Spleen (tissue), 11 donors: ENCODE measurements around the gene TRERF1. TPM values are rescaled to one million over a fixed set of nuclear protein-coding genes. Genes with fewer than 3 reads are reported as not detected.

Experiments used
- DNase-seq: peaks from one replicate; pipeline ENCODE4 v3.0.0-alpha.2; 2020
- H3K27ac ChIP-seq, 8 donors: fragments of 200-600 bp; sonication (generic) in 7 of 8; 1 replicate in 4 of 8; 2 replicates in 4 of 8; pipeline versions ENCODE4 v1.5.0 to v1.8.0; 2016 to 2021; ENCODE audit warnings: inconsistent platforms in 4 of 8, mild to moderate bottlenecking in 4 of 8, moderate library complexity in 1 of 8
- H3K27me3 ChIP-seq, 7 donors: fragments of 200-600 bp; sonication (generic) in 6 of 7; replicated peaks in 1 of 7; 1 replicate in 4 of 7; 2 replicates in 3 of 7; pipeline versions ENCODE4 v1.5.0 to v1.8.0; 2016 to 2021; ENCODE audit warnings: inconsistent platforms in 3 of 7, mild to moderate bottlenecking in 1 of 7
- H3K36me3 ChIP-seq, 6 donors: fragments of 200-600 bp; sonication (generic) in 5 of 6; 1 replicate in 4 of 6; 2 replicates in 2 of 6; pipeline versions ENCODE4 v1.5.0 to v1.8.0; 2016 to 2021; ENCODE audit warnings: inconsistent platforms in 2 of 6
- H3K4me1 ChIP-seq, 6 donors: fragments of 200-600 bp; sonication (generic) in 5 of 6; 1 replicate in 3 of 6; 2 replicates in 3 of 6; pipeline versions ENCODE4 v1.5.0 to v1.8.0; 2016 to 2021; ENCODE audit warnings: inconsistent platforms in 3 of 6
- H3K4me3 ChIP-seq, 8 donors: fragments of 200-600 bp; sonication (generic) in 7 of 8; 1 replicate in 4 of 8; 2 replicates in 4 of 8; pipeline versions ENCODE4 v1.5.0 to v1.8.0; 2016 to 2021; ENCODE audit warnings: inconsistent platforms in 4 of 8, mild to moderate bottlenecking in 4 of 8, moderate library complexity in 2 of 8
- H3K9me3 ChIP-seq, 8 donors: fragments of 200-600 bp; sonication (generic) in 7 of 8; 1 replicate in 4 of 8; 2 replicates in 4 of 8; pipeline versions ENCODE4 v1.5.0 to v1.8.0; 2016 to 2021; ENCODE audit warnings: inconsistent platforms in 4 of 8
- CTCF ChIP-seq, 11 experiments: fragments of 200-600 bp in 7 of 11; fragments of 450-650 bp in 4 of 11; sonication (generic) in 4 of 11; IDR thresholded peaks in 8 of 11; conservative IDR thresholded peaks in 3 of 11; 1 replicate in 7 of 11; 2 replicates in 4 of 11; pipeline versions ENCODE4 v1.4.0 to v1.8.0; 2016 to 2021; ENCODE audit warnings: antibody characterized with exemption in 11 of 11, inconsistent platforms in 4 of 11, mild to moderate bottlenecking in 1 of 11
- POLR2A ChIP-seq, 3 donors: fragments of 450-650 bp; IDR thresholded peaks; one replicate each; pipeline ENCODE4 v1.5.1; 2017; ENCODE audit warnings: antibody characterized with exemption in 3 of 3, mild to moderate bottlenecking in 1 of 3
- POLR2AphosphoS5 ChIP-seq, 3 donors: sonication (generic); formaldehyde crosslinking; IDR thresholded peaks; one replicate each; pipeline ENCODE4 v1.5.1; 2017; ENCODE audit warnings: antibody characterized with exemption in 3 of 3
- WGBS, 5 donors: extraction: QIAGEN DNeasy Blood & Tissue Kit in 3 of 5; methylation state at CpG; one replicate each; pipeline versions ENCODE4 v1.1.5 to v1.1.7; 2013 to 2018; 5-methylcytosine and 5-hydroxymethylcytosine counted together
- intact Hi-C: fragments of 100-400 bp; cut with DNase I; formaldehyde crosslinking; loops from one replicate; pipeline ENCODE4 v1.15.0; 2023; ENCODE audit warnings: low total_unique reads
- polyA plus RNA-seq, 3 donors: library from polyadenylated mRNA; stranded (reverse); fragments of 200-250 nt; gene quantifications; one replicate each; pipeline ENCODE4 v1.2.1, GENCODE V29; 2013
- total RNA-seq, 7 donors: library from RNA; depleted of rRNA in 3 of 7; stranded (reverse); fragments of >200 nt in 3 of 7; fragmentation: NEBNext Ultra II Directional in 4 of 7; extraction: Animal tissue kit (Norgen Biotek cat#: 25700) in 4 of 7; gene quantifications; one replicate each; pipeline versions ENCODE4 v1.1.0 to v1.2.1, GENCODE V29; 2016 to 2021
- donor health status: healthy with polysubstance abuse.
- donor health status: DM: no; HTN: no; CAD: no; lungs with moderate emphysema.
- donor health status: DM: no; HTN: no; CAD: no.
- donor health status: Bipolar disorder and iron deficiency.
- donor health status: healthy.
- donor health status: DM: no; HTN: no; CAD: no.
- donor health status: DM: yes; HTN: yes; CAD: no.

TRERF1 gene
- total and polyA plus RNA-seq, 10 donors, result 1.5 to 16.9 (median 12.4) TPM

GRCh38 chr6:42179261-42179944 lies 272.3 kb downstream of the TRERF1 start:
- Histone ChIP-seq H3K4me3 (no peak overlapping the region), H3K4me1 (peaks cover 0 to 7% (median 0%) of the 10 kb centered on the region in 6 donors), H3K9me3 (no peaks in the 10 kb centered on the region), H3K36me3 (no peaks in the 10 kb centered on the region), H3K27ac (no peak overlapping the region), H3K27me3 (peaks cover 0 to 23% (median 14%) of the 10 kb centered on the region in 7 donors)
- TF ChIP-seq CTCF (IDR thresholded peaks at IDR 0.05 in 8 of 11, conservative IDR thresholded peaks at IDR 0.05 in 3 of 11), result no peak
- no peak for TF ChIP-seq POLR2A (IDR thresholded peaks at IDR 0.05)
- no peak for TF ChIP-seq POLR2AphosphoS5 (IDR thresholded peaks at IDR 0.05)
- WGBS, 5 donors, result 91 to 93% (median 92%) methylated on average over 17 to 20 of the region's 20 CpGs
- intact Hi-C loops, result no loop called here
- DNase-seq, result no peak

DNA sequence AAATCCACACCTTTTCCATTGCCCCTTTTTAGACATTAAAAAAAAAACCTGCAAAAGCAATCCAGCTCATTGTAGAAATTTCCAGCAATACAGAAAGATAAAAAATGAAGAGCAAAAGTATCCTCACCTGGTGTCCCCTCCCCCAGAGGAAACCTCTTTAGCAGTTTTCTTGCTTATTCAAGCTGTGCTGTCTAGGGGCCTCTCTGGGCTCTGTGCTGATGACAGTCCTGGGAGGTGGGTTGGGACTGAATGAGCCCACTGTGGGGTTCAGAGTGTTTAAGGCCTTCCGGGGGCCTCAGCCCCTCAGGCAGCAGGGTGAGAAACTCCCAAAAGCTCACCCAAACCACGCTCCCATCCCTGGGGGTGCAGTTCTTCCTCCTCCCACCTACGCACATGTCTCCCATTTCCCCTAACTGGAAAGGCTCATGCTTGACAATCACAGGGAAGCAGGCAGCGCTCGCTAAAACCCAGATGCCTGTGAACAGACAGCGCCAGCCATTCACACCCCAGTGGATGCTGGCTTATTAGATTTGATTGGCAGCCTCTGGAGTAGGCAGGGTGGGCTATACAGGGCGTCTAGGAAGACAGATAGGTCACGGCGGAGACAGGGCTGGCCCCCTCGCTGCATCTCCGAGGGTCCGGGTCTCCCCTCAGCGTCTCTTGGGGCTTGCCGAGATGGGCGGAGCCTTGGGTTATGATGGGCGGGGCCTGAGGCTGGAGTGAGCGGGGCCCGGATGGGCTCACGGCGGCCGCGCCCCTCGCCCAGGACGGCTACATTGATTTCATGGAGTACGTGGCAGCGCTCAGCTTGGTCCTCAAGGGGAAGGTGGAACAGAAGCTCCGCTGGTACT lies 274.0 kb downstream of the TRERF1 start:
- Histone ChIP-seq H3K27me3 (peaks cover 0 to 23% (median 14%) of the 10 kb centered on the region in 7 donors), H3K36me3 (no peaks in the 10 kb centered on the region), H3K9me3 (no peaks in the 10 kb centered on the region), H3K4me1 (peaks cover 0 to 7% (median 0%) of the 10 kb centered on the region in 6 donors), H3K27ac (no peak overlapping the region), H3K4me3 (peak overlapping the region in 1 of 8 donors; percentile 22)
- DNase-seq, result no peak
- WGBS, 5 donors, result 21 to 60% (median 29%) methylated on average over 8 to 27 of the region's 27 CpGs
- intact Hi-C loops, result no loop called here
- no peak for TF ChIP-seq POLR2A (IDR thresholded peaks at IDR 0.05)

GRCh38 chr6:42176981-42177380 lies 274.7 kb downstream of the TRERF1 start:
- Histone ChIP-seq H3K36me3 (no peaks in the 10 kb centered on the region), H3K27me3 (peaks cover 0 to 23% (median 14%) of the 10 kb centered on the region in 7 donors), H3K27ac (no peak overlapping the region), H3K4me1 (peaks cover 0 to 7% (median 0%) of the 10 kb centered on the region in 6 donors), H3K4me3 (no peak overlapping the region), H3K9me3 (no peaks in the 10 kb centered on the region)
- no peak for DNase-seq
- no peak for TF ChIP-seq POLR2AphosphoS5 (IDR thresholded peaks at IDR 0.05)
- TF ChIP-seq CTCF (IDR thresholded peaks at IDR 0.05 in 8 of 11, conservative IDR thresholded peaks at IDR 0.05 in 3 of 11), result no peak
- TF ChIP-seq POLR2A (IDR thresholded peaks at IDR 0.05), result no peak
- intact Hi-C loops, result no loop called here

- Histone ChIP-seq H3K4me1 (peaks cover 0 to 7% (median 0%) of the 10 kb centered on the region in 6 donors), H3K27ac (no peak overlapping the region), H3K4me3 (no peak overlapping the region), H3K27me3 (peaks cover 0 to 23% (median 14%) of the 10 kb centered on the region in 7 donors), H3K9me3 (no peaks in the 10 kb centered on the region), H3K36me3 (no peaks in the 10 kb centered on the region)
- intact Hi-C loops, result no loop called here
- 75 to 81% (median 78%) methylated on average over 5 of the region's 5 CpGs for WGBS, 5 donors
- TF ChIP-seq POLR2AphosphoS5 (IDR thresholded peaks at IDR 0.05) (no peak), POLR2A (IDR thresholded peaks at IDR 0.05) (no peak), CTCF (IDR thresholded peaks at IDR 0.05 in 8 of 11, conservative IDR thresholded peaks at IDR 0.05 in 3 of 11) (no peak)
- DNase-seq, result no peak
Observed at GRCh38 chr6:42175860-42176259, 275.9 kb downstream of the TRERF1 start.

Other genes starting within 250 kb of the TRERF1 start
- 10 to 100 TPM; 25.1 to 32.3 (median 27.7) TPM for gene MRPS10, start 234.1 kb downstream of the TRERF1 start, total RNA-seq
- 10 to 100 TPM; 17.2 to 26.1 (median 18.0) TPM for gene MRPS10, start 234.1 kb downstream of the TRERF1 start, polyA plus RNA-seq
- 10 to 100 TPM; 41.6 to 51.8 (median 46.1) TPM for gene UBR2, start 112.1 kb upstream of the TRERF1 start, total RNA-seq
- 1 to 10 TPM; 7.4 to 9.9 (median 7.7) TPM for gene UBR2, start 112.1 kb upstream of the TRERF1 start, polyA plus RNA-seq